ENCODE results near the gene RAB3A.

RAB3A gene

GRCh38 chr19:18150776-18151624, 52.8 kb downstream of the RAB3A start:
- DNase-seq (ENCODE audit: low read depth in 3 of 3) = no peak

GRCh38 chr19:18149596-18149975, 54.3 kb downstream of the RAB3A start:
- DNase-seq (ENCODE audit: low read depth in 3 of 3) = no peak

GRCh38 chr19:18147396-18147795, 56.4 kb downstream of the RAB3A start:
- DNase-seq (ENCODE audit: low read depth in 3 of 3) = no peak
